Measurements from ENCODE around the gene DRG1. TPM values are rescaled to one million over a fixed set of nuclear protein-coding genes. Genes with fewer than 3 reads are reported as not detected.

The DRG1 gene
- total and polyA plus RNA-seq, 2 of the 4 experiments (the other 2 are of a cell fraction), result 54.8 to 141 TPM

GRCh38 chr22:31446208-31446607 lies 46.8 kb downstream of the DRG1 start:
- H3K14ac ChIP-seq (replicated peaks; ENCODE audit: low read depth, low read length), result no peak overlapping the region
- BruUV-seq (replicated peaks), result no TSS peak
- H3K27me3 ChIP-seq (ENCODE audit: control insufficient read depth, insufficient read depth, low read length), result no peaks in the 10 kb centered on the region
- ATAC-seq (ENCODE audit: low read depth) (no peak), DNase-seq (no peak)
- no peak overlapping the region for H3K9ac ChIP-seq (ENCODE audit: low read depth, low read length)
- H3K79me1 ChIP-seq (ENCODE audit: low read depth in 1 of 2, low read length in 2 of 2), result peaks cover 18 to 19% of the 10 kb centered on the region in 2 experiments
- H2BK120ac ChIP-seq (ENCODE audit: low read depth, low read length), result no peak overlapping the region
- no peak overlapping the region for H4K5ac ChIP-seq (ENCODE audit: low read depth, low read length)
- no peaks in the 10 kb centered on the region for H3K9me1 ChIP-seq (ENCODE audit: insufficient read depth, low read length)
- H3K36me3 ChIP-seq (ENCODE audit: control insufficient read depth, insufficient read depth, low read length), result peaks cover 43% of the 10 kb centered on the region
- no peak overlapping the region for H3K4me3 ChIP-seq (ENCODE audit: insufficient read depth, low read depth, low read length)
- dilution Hi-C loops (cut with HindIII; ENCODE audit: low sequenced_read_pairs, unreplicated experiment), result no loop called here
- CTCF ChIA-PET, result no interaction called here
- no peaks in the 10 kb centered on the region for H4K20me1 ChIP-seq (ENCODE audit: insufficient read depth, low read length)
- H3K56ac ChIP-seq (ENCODE audit: extremely low read depth, insufficient read depth, low read length), result no peak overlapping the region
- TF ChIP-seq RFX5 (IDR thresholded peaks at IDR 0.05; ENCODE audit: low read depth, low read length) (no peak), ELK1 (IDR thresholded peaks at IDR 0.05; ENCODE audit: borderline replicate concordance, low read depth, low read length) (no peak), MAZ (IDR thresholded peaks at IDR 0.05; ENCODE audit: borderline replicate concordance, low read depth, low read length) (no peak), MAFK (IDR thresholded peaks at IDR 0.05; ENCODE audit: low read depth, low read length) (no peak), MXI1 (IDR thresholded peaks at IDR 0.05; ENCODE audit: borderline replicate concordance, low read depth, low read length) (no peak)
- WGBS, 2 experiments (ENCODE audit: extremely low coverage in 2 of 2, insufficient read length in 1 of 2), result no CpG with 5 or more reads among the region's 3 CpGs
- no peak overlapping the region for H2BK20ac ChIP-seq (ENCODE audit: low read depth, low read length)
- H2AK9ac ChIP-seq (replicated peaks; ENCODE audit: low read depth, low read length, poor library complexity), result no peak overlapping the region
- H2AK5ac ChIP-seq (ENCODE audit: low read depth, low read length), result no peak overlapping the region
- H4K91ac ChIP-seq (ENCODE audit: insufficient read depth, low read depth, low read length), result no peak overlapping the region
- no peak overlapping the region for H3K18ac ChIP-seq (ENCODE audit: low read depth, low read length)
- no peaks in the 10 kb centered on the region for H3K9me3 ChIP-seq (ENCODE audit: control insufficient read depth, insufficient read depth, low read length)
- no peak overlapping the region for H3K4me2 ChIP-seq (ENCODE audit: low read depth, low read length)
- no peak overlapping the region for H2AFZ ChIP-seq (replicated peaks; ENCODE audit: low read length, poor library complexity)
- H3K23ac ChIP-seq (ENCODE audit: low read depth, low read length), result no peak overlapping the region
- no peak overlapping the region for H3K4ac ChIP-seq (ENCODE audit: low read depth, low read length)
- no peak overlapping the region for H2BK5ac ChIP-seq (ENCODE audit: low read depth, low read length, poor library complexity, severe bottlenecking)
- no peak overlapping the region for H3K27ac ChIP-seq (ENCODE audit: insufficient read depth, low read length)
- intact Hi-C loops (cut with micrococcal nuclease), result no loop called here
- in situ Hi-C loops (cut with MboI; ENCODE audit: low sequenced_read_pairs), result no loop called here
- no peaks in the 10 kb centered on the region for H3K4me1 ChIP-seq (ENCODE audit: control insufficient read depth, insufficient read depth, low read length)
- H4K8ac ChIP-seq (ENCODE audit: low read depth in 2 of 2, low read length in 2 of 2), result no peak overlapping the region
- POLR2A ChIA-PET (ENCODE audit: unreplicated experiment), result no interaction called here
- H2BK15ac ChIP-seq (ENCODE audit: low read depth, low read length), result no peak overlapping the region
